NB4 (cell line): ENCODE results near the gene TMPRSS9.

ENCODE experiments used
- CTCF ChIP-seq: IDR thresholded peaks from one replicate; pipeline ENCODE4 v1.5.1; 2012; ENCODE audit warnings: low read depth, low read length
- POLR2A ChIP-seq: IDR thresholded peaks from 2 replicates; pipeline ENCODE4 v1.6.1; 2011; ENCODE audit warnings: mild to moderate bottlenecking; ENCODE audit not compliant: insufficient read length; ENCODE audit errors: extremely low read depth

- TF ChIP-seq CTCF (peak; percentile 57), POLR2A (no peak)
Measured at GRCh38 chr19:2391118-2391725, 31.2 kb downstream of the TMPRSS9 start.
